Activated CD8-positive, alpha-beta memory T cell treated with anti-CD3 and anti-CD28 coated beads for 4 hours (primary cell): ENCODE results near the gene FAM111A.
A peak's percentile ranks its signal among the peaks of the same experiment; 100 is the strongest.

Experiments used
- DNase-seq, 2 donors: peaks; one replicate each; pipeline ENCODE4 v3.0.0-alpha.2; 2020; ENCODE audit warnings: low read depth in 2 of 2

FAM111A gene

DNA sequence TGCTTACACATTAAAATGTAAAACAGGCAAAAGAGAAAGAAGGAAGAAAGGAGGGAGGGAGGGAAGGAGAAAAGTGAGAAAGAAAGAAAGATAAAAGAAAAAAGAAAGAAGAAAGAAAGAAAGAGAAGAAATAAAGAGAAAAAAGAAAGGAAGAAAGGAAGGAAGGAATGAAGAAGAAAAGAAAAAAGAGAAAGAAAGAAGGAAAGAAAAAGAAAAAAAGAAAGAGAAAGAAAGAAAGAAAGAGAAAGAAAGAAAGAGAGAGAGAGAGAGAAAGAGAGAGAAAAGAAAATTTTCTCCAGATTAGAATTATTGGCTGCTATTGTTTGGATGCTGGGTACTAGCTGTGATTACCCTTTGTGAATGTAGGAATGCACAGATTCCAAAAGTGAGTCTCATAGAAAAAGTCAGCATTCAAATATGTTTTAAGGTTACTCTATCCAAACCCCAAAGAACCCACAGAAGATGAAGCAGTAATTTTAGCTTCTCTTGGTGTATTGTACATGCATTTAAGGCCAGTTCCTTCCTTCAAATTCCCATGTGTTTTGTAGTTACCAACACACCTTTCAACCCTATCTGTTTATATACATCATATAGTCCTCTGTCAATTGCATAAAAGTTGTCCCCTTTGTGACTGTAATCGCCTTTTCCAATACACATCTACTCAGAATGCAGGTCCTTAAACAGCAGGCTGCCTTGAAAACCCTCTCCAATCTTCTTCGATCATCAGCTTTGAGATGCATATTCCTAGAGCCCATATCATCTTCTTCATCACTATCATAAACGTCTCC lies 789 bp upstream of the FAM111A start:
- no peak for DNase-seq

DNA sequence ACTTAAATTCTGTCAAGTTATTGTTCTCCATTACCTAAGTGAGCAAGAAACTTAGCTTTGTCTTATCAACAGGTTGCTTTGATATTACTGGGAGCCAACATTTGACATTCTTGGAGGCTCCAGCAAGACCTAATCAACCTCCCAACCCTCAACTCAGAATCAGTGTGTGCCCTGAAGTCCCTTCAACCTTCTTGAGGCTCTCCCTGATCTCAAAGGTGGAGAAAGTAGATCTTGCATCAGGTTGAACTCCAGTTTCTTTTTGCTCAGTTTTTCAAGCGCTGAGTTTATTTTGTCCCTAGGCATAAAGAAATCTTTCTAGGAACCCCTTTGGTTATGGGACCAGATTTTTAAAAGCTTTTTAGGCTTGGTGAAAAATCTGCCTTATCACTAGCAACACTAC lies 1.4 kb downstream of the FAM111A start:
- DNase-seq, result no peak

DNA sequence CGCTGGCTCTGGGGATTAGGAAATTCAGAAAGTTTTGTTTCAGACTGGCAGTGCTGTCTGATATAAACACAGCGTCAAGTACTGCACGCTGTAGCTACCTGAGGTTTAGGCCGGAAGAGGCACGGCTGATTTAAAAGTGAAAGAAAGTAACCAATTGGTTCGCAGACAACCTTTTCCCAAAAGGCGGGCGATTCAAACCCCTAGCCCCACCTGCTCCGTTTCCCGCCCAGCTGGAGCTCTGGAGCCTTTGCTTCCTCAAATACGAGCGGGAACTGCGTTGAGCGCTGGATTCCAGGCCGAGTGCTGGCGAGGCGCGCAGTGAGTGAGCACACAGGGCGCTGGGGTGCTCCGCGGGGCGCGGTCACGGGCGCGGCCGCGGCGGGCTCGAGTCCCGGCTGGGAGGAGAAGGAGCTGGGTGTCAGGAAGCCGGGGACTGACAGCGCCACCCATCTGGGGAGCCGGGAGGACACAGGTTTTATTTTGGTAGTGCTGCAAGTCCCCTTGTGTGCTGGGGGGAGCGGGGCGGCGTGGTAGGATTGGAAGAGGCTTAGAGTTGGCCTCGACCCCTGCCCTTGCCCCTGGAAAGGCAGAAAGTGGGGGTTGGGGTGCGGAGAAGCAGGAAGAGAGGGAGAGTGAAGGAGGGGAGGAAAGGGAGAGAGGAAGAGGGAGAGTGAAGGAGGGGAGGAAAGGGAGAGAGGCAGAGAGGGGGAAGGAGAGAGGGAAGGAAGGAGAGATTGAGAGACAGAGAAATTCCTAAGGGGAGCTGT lies 2.1 kb downstream of the FAM111A start:
- peak; percentile 32 to 44 for DNase-seq

DNA sequence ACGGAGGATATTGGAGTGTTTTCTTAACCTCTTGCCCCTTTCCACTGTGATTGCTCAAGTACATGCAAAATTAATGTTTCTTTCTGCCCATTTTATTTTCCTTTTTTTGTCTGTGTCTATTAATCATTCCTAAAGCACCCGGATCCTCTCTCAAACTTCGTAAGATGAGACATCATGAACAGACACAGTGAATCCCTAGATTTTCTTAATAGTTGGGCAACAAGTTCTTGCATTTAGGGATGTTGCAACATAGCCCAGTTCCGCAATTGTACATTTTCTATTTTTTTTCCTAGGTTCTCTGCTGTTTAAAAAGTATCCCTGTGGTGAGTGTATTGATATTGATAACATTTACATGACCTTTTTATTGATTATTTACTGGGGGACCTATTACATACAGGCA lies 2.9 kb downstream of the FAM111A start:
- DNase-seq, result no peak

DNA sequence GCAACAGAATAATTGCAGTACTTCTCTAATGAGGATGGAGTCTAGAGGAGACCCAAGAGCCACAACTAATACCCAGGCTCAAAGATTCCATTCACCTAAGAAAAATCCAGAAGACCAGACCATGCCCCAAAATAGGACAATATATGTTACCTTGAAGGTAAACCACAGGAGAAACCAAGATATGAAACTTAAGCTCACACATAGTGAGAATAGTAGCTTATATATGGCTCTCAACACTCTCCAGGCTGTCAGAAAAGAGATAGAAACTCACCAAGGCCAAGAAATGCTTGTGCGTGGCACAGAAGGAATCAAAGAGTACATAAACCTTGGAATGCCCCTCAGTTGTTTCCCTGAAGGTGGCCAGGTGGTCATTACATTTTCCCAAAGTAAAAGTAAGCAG lies 9.1 kb downstream of the FAM111A start:
- DNase-seq, result no peak

DNA sequence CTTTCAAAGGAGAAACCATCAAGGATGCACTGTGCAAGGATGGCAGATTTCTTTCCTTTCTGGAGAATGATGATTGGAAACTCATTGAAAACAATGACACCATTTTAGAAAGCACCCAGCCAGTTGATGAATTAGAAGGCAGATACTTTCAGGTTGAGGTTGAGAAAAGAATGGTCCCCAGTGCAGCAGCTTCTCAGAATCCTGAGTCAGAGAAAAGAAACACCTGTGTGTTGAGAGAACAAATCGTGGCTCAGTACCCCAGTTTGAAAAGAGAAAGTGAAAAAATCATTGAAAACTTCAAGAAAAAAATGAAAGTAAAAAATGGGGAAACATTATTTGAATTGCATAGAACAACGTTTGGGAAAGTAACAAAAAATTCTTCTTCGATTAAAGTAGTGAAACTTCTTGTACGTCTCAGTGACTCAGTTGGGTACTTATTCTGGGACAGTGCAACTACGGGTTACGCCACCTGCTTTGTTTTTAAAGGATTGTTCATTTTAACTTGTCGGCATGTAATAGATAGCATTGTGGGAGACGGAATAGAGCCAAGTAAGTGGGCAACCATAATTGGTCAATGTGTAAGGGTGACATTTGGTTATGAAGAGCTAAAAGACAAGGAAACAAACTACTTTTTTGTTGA lies 9.8 kb downstream of the FAM111A start:
- no peak for DNase-seq

DNA sequence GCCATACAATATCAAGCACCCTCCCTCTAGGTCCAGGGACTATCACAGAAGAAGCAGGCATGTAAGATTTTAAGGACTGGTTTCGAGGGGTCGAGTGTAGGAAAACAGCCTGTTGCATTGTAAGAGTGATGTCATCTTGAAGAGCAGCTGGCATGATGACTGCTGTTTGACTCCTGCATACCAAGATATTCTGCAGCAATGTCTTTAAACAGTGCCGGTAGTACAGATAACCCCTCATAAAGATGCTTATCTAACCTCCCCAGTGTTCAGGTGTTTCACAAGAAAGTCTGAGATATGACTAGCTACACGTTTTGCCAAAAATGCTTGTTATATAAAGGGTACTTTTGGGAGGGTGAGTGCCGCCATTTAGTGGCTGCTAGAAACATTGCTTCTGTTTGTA lies 12.0 kb downstream of the FAM111A start:
- no peak for DNase-seq

DNA sequence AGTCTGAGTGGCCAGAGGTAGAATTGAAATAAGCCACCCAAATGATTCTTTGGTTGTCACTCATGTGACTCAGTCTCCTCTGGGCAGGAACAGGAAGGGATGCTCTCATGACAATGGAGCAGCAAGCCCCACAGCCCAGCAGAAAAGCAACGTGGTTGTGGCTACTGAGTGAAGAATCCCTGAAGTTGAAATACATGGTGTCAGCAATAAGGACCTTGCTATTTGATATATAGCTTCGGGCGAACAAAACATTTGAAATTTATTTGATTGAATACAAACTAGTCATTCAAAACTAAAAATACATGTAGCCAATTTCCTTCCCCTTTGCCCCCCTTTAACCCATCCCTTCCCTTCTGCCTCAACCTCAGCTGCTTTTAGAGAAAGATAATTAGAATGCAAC lies 14.8 kb downstream of the FAM111A start:
- no peak for DNase-seq

DNA sequence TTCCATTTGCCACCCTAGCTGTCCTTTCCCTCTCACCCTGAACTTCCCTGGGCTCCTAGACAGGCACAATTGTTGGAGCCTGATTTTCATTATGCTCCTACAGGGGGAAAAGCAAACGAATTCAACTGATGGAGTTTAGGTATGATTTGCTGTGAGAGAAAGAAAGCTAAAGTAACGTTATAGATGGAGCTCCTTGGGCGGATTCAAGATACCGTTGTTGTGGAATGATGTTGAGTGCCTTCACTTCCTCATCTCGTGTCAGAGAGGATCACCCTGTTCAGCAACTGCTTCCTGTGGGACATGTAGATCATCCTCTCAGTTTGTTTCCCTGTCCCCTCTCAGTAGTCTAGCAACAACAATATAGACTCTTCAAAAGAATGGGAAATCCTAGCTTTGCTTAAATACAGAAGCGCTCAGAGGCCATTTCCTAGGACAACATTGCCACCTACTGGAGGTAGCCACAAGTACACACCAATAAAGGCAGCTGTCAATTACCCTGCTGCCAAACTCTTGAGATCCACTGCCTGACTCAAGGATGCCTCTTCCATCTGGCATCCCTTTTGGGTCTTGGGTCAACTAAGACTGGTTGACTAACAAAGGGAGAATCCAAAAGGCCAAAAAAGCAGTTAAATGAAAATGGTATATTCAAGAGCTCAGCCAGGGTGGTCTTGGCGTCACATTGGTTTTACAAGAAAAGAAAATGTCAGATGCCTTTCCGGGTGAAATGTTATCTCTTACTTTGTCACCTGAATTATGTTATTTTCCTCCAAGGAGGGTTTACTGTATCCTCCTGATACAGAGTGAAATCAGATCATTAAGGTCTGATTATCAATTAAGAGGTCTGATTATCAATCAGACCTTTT lies 15.8 kb downstream of the FAM111A start:
- peak in 1 of 2 donors; percentile 42 for DNase-seq

DNA sequence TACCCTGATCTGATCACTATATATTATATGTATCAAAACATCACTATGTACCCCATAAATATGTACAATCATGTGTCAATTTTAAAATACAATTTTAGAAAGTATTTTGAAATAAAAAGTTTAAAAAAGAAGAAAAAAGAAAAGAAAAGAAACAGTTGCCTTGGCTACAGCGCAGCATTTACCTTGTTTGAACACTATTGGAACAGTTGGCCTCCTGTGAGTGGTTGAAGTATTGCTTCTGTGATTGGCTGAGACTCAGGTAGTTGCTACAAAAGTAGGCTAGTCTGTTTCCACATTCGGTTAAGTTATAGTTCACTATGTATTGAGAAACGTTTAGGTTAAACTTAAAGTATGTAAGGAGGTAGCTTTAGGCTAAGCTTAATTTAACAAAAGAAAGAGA lies 21.4 kb downstream of the FAM111A start:
- no peak for DNase-seq

DNA sequence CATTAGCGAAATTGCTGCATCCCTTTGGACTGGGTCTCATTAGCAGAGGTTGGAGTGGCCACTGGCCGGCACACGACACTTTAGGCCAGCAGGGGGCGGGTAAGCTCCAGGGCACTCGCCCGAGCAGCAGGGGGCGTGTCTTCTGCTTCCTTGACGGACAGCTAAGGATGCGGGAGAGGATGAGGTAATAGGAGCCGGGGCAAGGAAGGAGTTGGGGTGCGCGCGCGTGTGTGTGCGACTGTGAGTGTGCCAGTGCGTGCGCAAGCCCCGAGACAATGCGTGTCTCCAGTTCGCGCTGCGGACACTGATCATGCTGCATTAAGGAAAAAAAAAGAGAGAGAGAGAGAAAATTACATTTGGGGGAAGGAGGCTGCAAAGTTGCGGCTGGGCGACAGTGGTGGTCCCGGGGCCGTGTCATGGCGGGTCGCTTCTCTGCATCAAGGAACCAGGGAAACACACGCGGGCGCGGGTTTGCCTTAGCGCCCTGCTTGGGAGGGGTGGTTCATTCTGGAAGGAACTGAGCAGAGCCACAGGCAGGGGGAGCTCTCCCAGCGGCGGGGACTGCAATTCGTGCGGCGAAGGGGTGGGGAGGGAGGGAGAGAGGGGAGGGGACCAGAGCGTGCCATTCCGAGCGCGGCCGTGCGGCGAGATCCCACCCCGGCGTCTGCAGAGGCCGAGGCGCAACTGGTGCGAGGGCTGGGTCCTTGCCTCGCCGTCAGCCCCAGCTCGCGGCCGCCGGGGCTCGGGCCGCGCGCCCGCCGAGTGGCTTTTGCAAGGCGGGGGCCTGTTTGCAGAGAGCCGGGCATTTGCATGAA lies 29.1 kb downstream of the FAM111A start, which contains the start of gene DTX4:
Gene DTX4, plus strand, starts transcription at position 625 of the 815 bp plus-strand sequence. CDS start 464 bp downstream, outside the sequence.
- DNase-seq, result peak; percentile 71 to 74

DNA sequence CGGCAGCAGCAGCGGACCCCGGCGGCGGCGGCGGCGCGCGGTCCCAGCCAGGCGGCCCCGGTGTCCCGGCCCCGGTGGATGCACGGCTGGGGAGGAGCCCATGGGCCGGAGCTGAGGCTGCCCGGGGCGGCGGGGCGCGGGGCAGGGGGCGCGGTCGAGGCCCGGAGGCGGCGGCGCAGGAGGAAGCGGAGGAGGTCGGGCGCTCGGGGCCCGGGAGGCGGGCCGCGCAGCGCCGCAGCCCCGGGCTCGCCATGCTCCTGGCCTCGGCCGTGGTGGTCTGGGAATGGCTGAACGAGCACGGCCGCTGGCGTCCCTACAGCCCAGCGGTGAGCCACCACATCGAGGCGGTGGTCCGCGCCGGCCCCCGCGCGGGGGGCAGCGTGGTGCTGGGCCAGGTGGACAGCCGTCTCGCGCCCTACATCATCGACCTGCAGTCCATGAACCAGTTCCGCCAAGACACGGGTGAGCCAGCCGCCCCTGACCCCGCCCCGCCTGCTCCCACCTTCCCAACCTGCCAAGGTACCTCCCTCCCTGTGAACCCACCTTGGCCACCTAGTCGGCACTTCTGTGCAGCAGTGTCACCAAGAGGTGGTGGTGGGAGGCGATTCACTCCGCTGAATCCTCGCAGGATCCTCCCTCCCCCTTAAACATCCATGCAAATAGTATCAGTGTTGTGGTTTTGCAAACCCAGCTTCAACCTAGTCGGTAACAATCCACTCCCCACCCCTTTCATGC lies 29.9 kb downstream of the FAM111A start:
- no peak for DNase-seq

DNA sequence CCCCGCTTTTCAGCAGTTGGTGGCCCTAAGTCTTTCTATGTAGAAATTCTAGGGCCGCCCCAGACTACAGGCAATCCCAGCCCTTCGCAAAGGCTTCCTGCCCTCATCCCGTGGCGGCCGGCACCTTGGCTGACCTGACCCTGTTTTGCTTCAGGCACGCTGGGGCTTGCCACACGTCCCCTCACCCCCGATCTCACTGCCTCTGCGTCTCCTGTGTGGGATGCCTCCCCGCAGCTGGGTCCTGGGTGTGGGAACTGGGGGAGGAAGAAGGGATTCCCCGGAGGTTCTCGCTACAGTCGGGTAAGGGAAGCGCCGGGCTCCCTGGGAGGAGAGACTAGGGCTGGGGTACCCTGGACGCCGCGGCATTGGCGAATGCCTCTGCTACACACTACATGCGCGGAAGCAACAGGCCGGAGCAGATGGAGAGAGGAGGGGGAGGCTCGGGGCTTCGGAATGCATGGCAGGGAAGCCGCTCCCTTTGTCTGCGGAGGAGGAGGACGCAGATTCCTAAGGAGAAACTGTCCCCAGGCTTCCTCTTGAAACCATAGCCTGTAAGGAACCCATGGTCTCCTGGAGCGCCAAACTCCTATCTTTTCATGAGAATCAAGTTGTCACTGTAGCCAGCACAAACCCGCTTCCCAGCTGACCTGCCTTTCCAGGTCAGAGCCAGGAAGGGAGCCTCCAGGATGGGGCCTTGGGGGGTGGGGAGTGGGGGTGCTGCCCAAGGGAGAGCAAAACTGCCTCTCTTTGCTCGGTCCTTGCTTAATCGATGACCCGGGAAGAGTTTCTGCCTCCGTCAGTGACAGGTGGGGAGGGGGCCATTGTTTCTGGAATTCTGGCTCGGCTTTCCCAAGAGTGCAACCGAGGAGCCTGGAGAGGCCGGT lies 30.7 kb downstream of the FAM111A start:
- DNase-seq, result no peak

DNA sequence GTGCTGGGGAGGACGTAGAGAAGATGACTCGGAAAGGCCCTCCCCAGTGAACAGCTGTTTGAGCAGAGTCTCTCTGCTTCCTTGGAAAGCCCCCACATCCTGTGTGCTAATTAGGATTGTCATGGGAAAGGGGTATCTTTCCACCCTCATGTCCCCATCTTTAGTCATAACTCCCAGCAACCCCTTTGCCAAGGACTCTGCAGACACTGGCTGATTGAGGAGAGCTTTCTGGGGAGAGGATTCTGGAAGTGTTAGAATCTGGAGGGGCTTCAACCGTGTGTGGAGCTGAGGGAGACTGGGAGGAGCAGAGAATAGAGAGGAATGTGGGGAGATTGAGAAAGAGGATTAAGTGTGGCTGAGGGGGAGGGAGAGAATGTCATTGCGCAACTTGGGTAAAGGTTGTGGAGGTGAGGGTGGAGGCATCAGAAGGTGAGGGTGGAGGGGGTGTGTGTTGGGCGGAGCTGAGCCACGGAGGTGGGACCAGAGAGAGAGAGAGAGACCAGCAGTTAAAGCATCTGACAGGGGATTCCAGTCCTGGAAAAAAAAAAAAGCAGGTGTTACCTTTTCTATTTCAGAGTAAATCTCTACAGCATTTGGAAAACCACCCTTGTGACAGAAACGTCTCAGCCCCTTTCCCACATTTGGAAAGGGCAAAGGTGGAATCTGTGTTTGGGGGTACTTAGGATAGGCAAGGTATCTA lies 31.5 kb downstream of the FAM111A start:
- DNase-seq, result no peak

DNA sequence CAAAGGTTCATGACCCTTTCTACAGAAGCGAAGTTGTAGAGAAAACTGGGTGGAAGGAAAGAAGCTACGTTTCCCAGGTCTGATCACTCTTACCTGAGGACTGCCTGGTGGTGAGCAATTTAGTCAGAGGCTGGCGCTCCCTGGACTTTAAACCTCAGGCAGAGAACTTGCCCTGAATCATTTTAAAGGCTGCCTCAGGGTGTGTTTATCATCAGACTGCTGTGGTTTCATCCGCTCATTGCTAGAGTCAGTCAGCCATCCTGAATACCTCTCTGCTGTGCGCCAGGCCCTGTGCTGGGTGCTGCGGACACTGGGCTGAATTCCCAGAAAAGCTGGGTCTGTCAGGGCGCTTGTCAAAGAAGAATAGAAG lies 32.0 kb downstream of the FAM111A start:
- DNase-seq, result no peak

DNA sequence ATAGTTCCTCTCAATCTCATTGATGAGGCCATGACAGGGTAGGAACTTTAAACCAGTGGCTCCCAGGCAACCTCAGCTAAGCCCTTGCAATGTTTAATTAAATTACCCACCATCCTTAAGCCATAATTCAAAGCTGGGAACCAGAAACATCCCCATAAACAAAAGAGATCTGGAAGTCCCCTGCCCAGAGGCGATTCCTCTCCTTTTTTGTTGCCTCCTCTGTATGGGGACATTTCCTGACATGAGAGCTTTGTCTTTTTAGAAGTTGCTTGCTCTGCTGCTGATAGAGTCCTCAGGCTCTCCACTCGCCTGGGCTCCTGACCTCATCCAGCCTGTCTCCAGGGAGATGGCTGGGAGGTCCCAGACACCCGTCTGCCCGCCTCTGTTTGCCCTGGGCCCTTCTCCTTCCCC lies 32.4 kb downstream of the FAM111A start:
- no peak for DNase-seq

DNA sequence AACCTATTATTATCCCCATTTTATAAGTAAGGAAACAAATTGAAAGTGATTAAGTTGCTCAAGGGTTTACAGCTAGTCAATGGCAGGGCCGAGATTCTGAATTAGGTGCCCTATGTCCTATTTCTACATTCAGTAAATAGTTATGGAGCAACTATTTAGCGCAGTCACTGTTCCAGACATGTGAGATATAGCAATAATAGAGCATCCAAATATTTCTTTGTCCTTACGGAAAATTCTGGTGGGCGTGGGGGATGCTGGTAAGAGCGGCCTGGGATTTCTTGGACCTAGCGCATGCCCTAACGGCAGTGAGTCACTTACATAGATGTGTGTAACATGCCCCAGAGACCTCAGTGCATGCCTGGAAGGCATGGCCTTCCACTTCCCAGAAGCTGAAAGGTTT lies 33.7 kb downstream of the FAM111A start:
- DNase-seq, result no peak

DNA sequence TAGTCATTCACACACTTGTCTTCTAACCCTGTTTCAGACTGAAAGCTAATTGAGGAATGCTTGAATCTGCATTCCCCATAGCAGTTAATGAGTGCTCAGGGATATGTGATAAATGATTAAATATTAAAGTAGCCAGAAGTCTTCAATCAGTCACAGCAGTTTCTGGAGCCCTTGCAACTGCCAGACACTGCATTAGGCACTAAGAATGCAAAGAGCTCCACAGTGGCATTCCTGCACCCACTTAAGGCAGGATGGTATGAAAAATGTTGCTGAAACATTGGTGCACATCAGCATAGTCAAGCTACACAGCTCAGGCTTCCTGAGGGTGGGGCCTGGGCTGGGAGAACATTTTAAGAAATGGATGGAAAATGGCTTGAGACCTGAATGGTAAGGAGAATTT lies 35.7 kb downstream of the FAM111A start:
- no peak for DNase-seq

DNA sequence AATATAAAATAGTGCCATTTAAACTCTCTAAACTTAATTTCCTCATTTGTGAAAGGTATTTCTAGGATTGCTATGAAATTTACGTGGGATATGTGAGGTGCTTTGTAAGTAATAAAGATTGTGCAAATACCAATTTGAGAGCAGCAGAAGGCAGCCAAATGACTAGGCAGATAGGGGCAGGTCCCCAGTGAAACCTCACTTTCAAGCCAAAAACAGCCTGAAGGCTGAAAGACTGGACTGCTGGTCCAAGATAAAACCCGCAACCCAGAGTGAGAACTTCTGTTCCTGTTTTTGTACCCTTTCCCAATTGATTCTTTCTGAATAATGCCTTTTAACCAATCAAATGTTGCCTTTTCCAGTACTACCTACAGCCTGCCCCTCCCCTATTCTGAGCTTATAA lies 36.5 kb downstream of the FAM111A start:
- no peak for DNase-seq
